Neuron (in vitro differentiated cells): Measurements from ENCODE around the gene CFAP251.

Source experiments
- H2AFZ ChIP-seq: one replicate; pipeline ENCODE4 v1.6.1; 2013; ENCODE audit warnings: low read depth, mild to moderate bottlenecking, inconsistent platforms, low read length, moderate library complexity
- H3K27me3 ChIP-seq: one replicate; pipeline ENCODE4 v1.6.1; 2013; ENCODE audit warnings: low read length; ENCODE audit not compliant: insufficient read depth
- H3K36me3 ChIP-seq: one replicate; pipeline ENCODE4 v1.6.1; 2013; ENCODE audit warnings: low read length; ENCODE audit not compliant: insufficient read depth
- H3K4me1 ChIP-seq: one replicate; pipeline ENCODE4 v1.6.1; 2013; ENCODE audit warnings: low read length; ENCODE audit not compliant: insufficient read depth
- H3K4me3 ChIP-seq: 2 replicates; pipeline ENCODE4 v1.5.1; 2013; ENCODE audit warnings: mild to moderate bottlenecking, low read length, moderate library complexity
- H3K9me3 ChIP-seq: one replicate; pipeline ENCODE4 v1.6.1; 2013; ENCODE audit warnings: low read length

CFAP251 gene

GRCh38 chr12:122020795-122021192, 102.4 kb downstream of the CFAP251 start:
- H3K4me1 ChIP-seq, result peaks cover 12% of the 10 kb centered on the region
- H3K36me3 ChIP-seq, result no peaks in the 10 kb centered on the region
- no peaks in the 10 kb centered on the region for H3K27me3 ChIP-seq
- peak overlapping the region; percentile 55 for H3K4me3 ChIP-seq
- no peaks in the 10 kb centered on the region for H3K9me3 ChIP-seq
- peak overlapping the region; percentile 87 for H2AFZ ChIP-seq

GRCh38 chr12:122021193-122021821, 102.9 kb downstream of the CFAP251 start:
- no peaks in the 10 kb centered on the region for H3K9me3 ChIP-seq
- no peaks in the 10 kb centered on the region for H3K36me3 ChIP-seq
- peaks cover 12% of the 10 kb centered on the region for H3K4me1 ChIP-seq
- peak overlapping the region; percentile 87 for H2AFZ ChIP-seq
- H3K27me3 ChIP-seq, result no peaks in the 10 kb centered on the region
- H3K4me3 ChIP-seq, result peak overlapping the region; percentile 55

- Histone ChIP-seq H3K4me1 (peaks cover 12% of the 10 kb centered on the region), H2AFZ (peak within 1 kb of the TSS; percentile 87), H3K27me3 (no peaks in the 10 kb centered on the region), H3K36me3 (no peaks in the 10 kb centered on the region), H3K4me3 (peak within 1 kb of the TSS; percentile 55), H3K9me3 (no peaks in the 10 kb centered on the region)
These were observed 103.5 kb downstream of the CFAP251 start, which contains the start of gene BCL7A for GRCh38 chr12:122021822-122022392. BCL7A (plus strand) TSS chr12:122021884; CDS start chr12:122022092, 208 bp downstream.

- no peaks in the 10 kb centered on the region for H3K36me3 ChIP-seq
- H3K27me3 ChIP-seq, result no peaks in the 10 kb centered on the region
- peak overlapping the region; percentile 48 for H2AFZ ChIP-seq
- H3K4me1 ChIP-seq, result peaks cover 12% of the 10 kb centered on the region
- H3K4me3 ChIP-seq, result peak overlapping the region; percentile 55
- H3K9me3 ChIP-seq, result no peaks in the 10 kb centered on the region
These were observed 104.3 kb downstream of the CFAP251 start for GRCh38 chr12:122022393-122023338.

- Histone ChIP-seq H3K27me3 (no peaks in the 10 kb centered on the region), H3K4me3 (peak overlapping the region; percentile 55), H2AFZ (no peak overlapping the region), H3K36me3 (no peaks in the 10 kb centered on the region), H3K4me1 (peaks cover 12% of the 10 kb centered on the region), H3K9me3 (no peaks in the 10 kb centered on the region)
These were observed 105.1 kb downstream of the CFAP251 start for GRCh38 chr12:122023339-122024131.

- Histone ChIP-seq H2AFZ (no peak overlapping the region), H3K9me3 (no peaks in the 10 kb centered on the region), H3K27me3 (no peaks in the 10 kb centered on the region), H3K36me3 (no peaks in the 10 kb centered on the region), H3K4me1 (peaks cover 12% of the 10 kb centered on the region), H3K4me3 (peak overlapping the region; percentile 55)
These were observed 105.9 kb downstream of the CFAP251 start for GRCh38 chr12:122024132-122024785.

GRCh38 chr12:122026706-122027333, 108.4 kb downstream of the CFAP251 start:
- no peak overlapping the region for H3K4me3 ChIP-seq
- H3K36me3 ChIP-seq, result peaks cover 8% of the 10 kb centered on the region
- H3K4me1 ChIP-seq, result peaks cover 9% of the 10 kb centered on the region
- no peaks in the 10 kb centered on the region for H3K9me3 ChIP-seq
- no peaks in the 10 kb centered on the region for H3K27me3 ChIP-seq
- H2AFZ ChIP-seq, result no peak overlapping the region

GRCh38 chr12:122028165-122028904, 109.9 kb downstream of the CFAP251 start:
- Histone ChIP-seq H3K27me3 (no peaks in the 10 kb centered on the region), H3K36me3 (peaks cover 13% of the 10 kb centered on the region), H3K9me3 (no peaks in the 10 kb centered on the region), H2AFZ (no peak overlapping the region), H3K4me1 (peaks cover 9% of the 10 kb centered on the region), H3K4me3 (no peak overlapping the region)

GRCh38 chr12:122028905-122029560, 110.6 kb downstream of the CFAP251 start:
- no peaks in the 10 kb centered on the region for H3K27me3 ChIP-seq
- no peaks in the 10 kb centered on the region for H3K9me3 ChIP-seq
- no peak overlapping the region for H2AFZ ChIP-seq
- no peak overlapping the region for H3K4me3 ChIP-seq
- H3K4me1 ChIP-seq, result peaks cover 5% of the 10 kb centered on the region
- peaks cover 18% of the 10 kb centered on the region for H3K36me3 ChIP-seq

- Histone ChIP-seq H2AFZ (no peak overlapping the region), H3K36me3 (peaks cover 22% of the 10 kb centered on the region), H3K4me3 (no peak overlapping the region)
These were observed 111.4 kb downstream of the CFAP251 start for GRCh38 chr12:122029620-122030423.

More at GRCh38 chr12:122029620-122030423, 111.4 kb downstream of the CFAP251 start:
- Histone ChIP-seq H3K9me3 (no peaks in the 10 kb centered on the region), H3K4me1 (no peaks in the 10 kb centered on the region), H3K27me3 (no peaks in the 10 kb centered on the region)
